Mesendoderm (in vitro differentiated cells): ENCODE measurements around the gene TARS2. TPM values are rescaled to one million over a fixed set of nuclear protein-coding genes. Genes with fewer than 3 reads are reported as not detected.

Experiments used
- small RNA-seq: library from polyadenylated mRNA; stranded (forward); fragments of <200 nt; extraction: miRNeasy Mini kit (QIAGEN cat#:217004); gene quantifications from one replicate; pipeline ENCODE3, GENCODE V24; 2013; ENCODE audit not compliant: insufficient read depth

TARS2 gene

Small RNA genes within 50 kb of the gene (small RNA-seq; reads per million reads assigned to genes)
- gene MIR4257 = not detected
